HEK293T (cell line): ENCODE measurements around the gene RAD17.

Experiments
- CTCF ChIA-PET: fragments of 350-600 bp; formaldehyde crosslinking; extraction: SDS; loops from one replicate; lab custom pipeline; 2021; ENCODE audit warnings: antibody characterized with exemption, inconsistent platforms; lab: Yijun Ruan, JAX
- POLR2A ChIA-PET: fragments of 350-600 bp; formaldehyde crosslinking; extraction: SDS; loops from one replicate; lab custom pipeline; 2020; ENCODE audit warnings: antibody characterized with exemption, inconsistent platforms; lab: Yijun Ruan, JAX
- DNase-seq: peaks from one replicate; pipeline ENCODE4 v3.0.0; 2012; ENCODE audit warnings: mixed read lengths; ENCODE audit errors: extremely low spot score
- ARNT ChIP-seq: fragments of 450-650 bp; IDR thresholded peaks from 2 replicates; pipeline ENCODE4 v1.6.1; 2017; ENCODE audit warnings: mild to moderate bottlenecking
- BHLHE40 ChIP-seq: fragments of 450-650 bp; IDR thresholded peaks from 2 replicates; pipeline ENCODE4 v1.6.1; 2016; ENCODE audit warnings: mild to moderate bottlenecking, moderate library complexity, borderline replicate concordance
- CTBP1 ChIP-seq: fragments of 450-650 bp; IDR thresholded peaks from 2 replicates; pipeline ENCODE4 v1.6.1; 2016; ENCODE audit warnings: borderline replicate concordance
- ELF4 ChIP-seq: fragments of 450-650 bp; IDR thresholded peaks from 2 replicates; pipeline ENCODE4 v1.6.1; 2017; ENCODE audit warnings: antibody characterized with exemption
- FOXA1 ChIP-seq: fragments of 450-650 bp; IDR thresholded peaks from 2 replicates; pipeline ENCODE4 v1.6.1; 2016; ENCODE audit warnings: mild to moderate bottlenecking
- FOXK2 ChIP-seq: fragments of 450-650 bp; IDR thresholded peaks from 2 replicates; pipeline ENCODE4 v1.6.1; 2016; ENCODE audit warnings: mild to moderate bottlenecking
- FOXM1 ChIP-seq: fragments of 450-650 bp; IDR thresholded peaks from 2 replicates; pipeline ENCODE4 v1.6.1; 2017; ENCODE audit warnings: mild to moderate bottlenecking, borderline replicate concordance
- HDGF ChIP-seq: fragments of 450-650 bp; IDR thresholded peaks from 2 replicates; pipeline ENCODE4 v1.6.1; 2017; ENCODE audit warnings: antibody characterized with exemption, borderline replicate concordance
- L3MBTL2 ChIP-seq: fragments of 450-650 bp; conservative IDR thresholded peaks from 2 replicates; pipeline ENCODE4 v1.6.1; 2016; ENCODE audit warnings: mild to moderate bottlenecking
- LEF1 ChIP-seq: fragments of 450-650 bp; IDR thresholded peaks from 2 replicates; pipeline ENCODE4 v1.6.1; 2017; ENCODE audit warnings: mild to moderate bottlenecking, borderline replicate concordance
- NFRKB ChIP-seq: fragments of 450-650 bp; IDR thresholded peaks from 2 replicates; pipeline ENCODE4 v1.6.1; 2016; ENCODE audit warnings: mild to moderate bottlenecking, moderate library complexity
- PKNOX1 ChIP-seq: fragments of 450-650 bp; IDR thresholded peaks from 2 replicates; pipeline ENCODE4 v1.6.1; 2016
- SP1 ChIP-seq: fragments of 450-650 bp; IDR thresholded peaks from 2 replicates; pipeline ENCODE4 v1.6.1; 2017
- SUZ12 ChIP-seq: fragments of 450-650 bp; IDR thresholded peaks from 2 replicates; pipeline ENCODE4 v1.6.1; 2016; ENCODE audit warnings: mild to moderate bottlenecking
- TARDBP ChIP-seq: fragments of 450-650 bp; IDR thresholded peaks from 2 replicates; pipeline ENCODE4 v1.6.1; 2016
- ZNF384 ChIP-seq: fragments of 450-650 bp; IDR thresholded peaks from 2 replicates; pipeline ENCODE4 v1.6.1; 2016

RAD17 gene

DNA sequence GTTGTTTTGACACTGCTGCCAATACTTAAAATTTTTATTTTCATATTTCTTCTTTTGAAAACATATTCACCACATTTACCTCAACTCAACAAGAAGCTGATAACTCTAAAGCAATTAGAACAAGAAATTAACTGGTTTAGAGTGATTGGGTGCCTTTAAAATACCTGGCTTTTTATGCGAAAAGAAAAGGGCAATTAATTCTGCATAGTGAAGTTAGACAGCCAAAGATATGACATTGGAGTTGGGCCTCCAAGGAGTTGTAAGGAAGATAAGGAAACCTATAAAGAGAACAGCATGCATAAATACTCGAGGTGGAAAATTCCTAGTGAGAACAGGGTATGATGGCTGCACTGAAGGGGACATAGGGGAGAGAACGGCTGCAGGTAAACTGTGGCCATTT lies 9.9 kb upstream of the RAD17 start:
- TF ChIP-seq LEF1 (no peak), NFRKB (no peak), FOXM1 (no peak), TARDBP (no peak), L3MBTL2 (no peak)
- CTCF ChIA-PET: no interaction called here
- POLR2A ChIA-PET: interaction anchor here (1.0 kb wide), 1 partner anchor 27 kb away, joined by 5 read pairs; the partner anchor contains the start of gene CCDC125
- no peak for DNase-seq

DNA sequence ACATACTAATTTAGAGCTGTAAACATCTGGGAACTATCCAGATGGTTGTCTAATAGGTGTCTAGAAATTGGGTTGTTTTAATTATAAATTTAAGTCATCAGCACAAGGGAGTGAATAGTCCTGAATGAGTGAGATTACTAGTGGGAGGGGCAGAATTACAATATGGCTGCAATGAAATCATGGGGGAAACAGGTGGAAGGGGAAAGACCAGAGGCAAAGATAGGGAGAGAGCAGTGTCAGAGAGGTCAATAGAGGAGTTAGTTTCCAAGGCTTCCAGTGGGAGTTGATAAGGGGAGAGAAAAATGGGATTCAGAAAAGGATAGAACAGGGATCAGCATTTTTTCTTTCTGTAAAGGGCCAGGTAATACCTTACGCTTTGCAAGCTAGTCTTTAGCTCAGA lies 9.2 kb upstream of the RAD17 start:
- TF ChIP-seq NFRKB (no peak), LEF1 (no peak), ELF4 (no peak), TARDBP (no peak), BHLHE40 (no peak), HDGF (no peak), FOXM1 (no peak), FOXA1 (no peak), FOXK2 (no peak), CTBP1 (no peak), ZNF384 (no peak), L3MBTL2 (no peak), SUZ12 (no peak), PKNOX1 (no peak)
- DNase-seq: no peak
- POLR2A ChIA-PET: interaction anchor here (1.0 kb wide), 1 partner anchor 28 kb away, joined by 5 read pairs; the partner anchor contains the start of gene CCDC125
- CTCF ChIA-PET: no interaction called here

GRCh38 chr5:69364414-69364813 lies 5.2 kb upstream of the RAD17 start:
- TF ChIP-seq TARDBP (no peak), ELF4 (no peak), BHLHE40 (no peak), HDGF (no peak), FOXA1 (no peak), LEF1 (no peak), PKNOX1 (peak; percentile 19; the same call in 1 of the 2 replicates)
- CTCF ChIA-PET: no interaction called here
- DNase-seq: peak; percentile 28
- POLR2A ChIA-PET: no interaction called here

- no peak for DNase-seq
- TF ChIP-seq ZNF384 (no peak), SP1 (no peak), FOXK2 (no peak), LEF1 (no peak), ARNT (no peak), FOXA1 (no peak), BHLHE40 (no peak), L3MBTL2 (no peak), SUZ12 (no peak), ELF4 (no peak), TARDBP (no peak), FOXM1 (no peak), CTBP1 (no peak), NFRKB (no peak), HDGF (no peak), PKNOX1 (no peak)
- CTCF ChIA-PET: no interaction called here
- POLR2A ChIA-PET: no interaction called here
These were observed 4.8 kb upstream of the RAD17 start for GRCh38 chr5:69364850-69365249.

- no peak for DNase-seq
- TF ChIP-seq FOXA1 (no peak), FOXK2 (no peak), ELF4 (no peak), TARDBP (no peak), CTBP1 (no peak), LEF1 (no peak), FOXM1 (no peak), NFRKB (no peak), ARNT (no peak), PKNOX1 (no peak), L3MBTL2 (no peak), HDGF (no peak), SP1 (no peak), ZNF384 (no peak), SUZ12 (no peak), BHLHE40 (no peak)
- ChIA-PET CTCF (interaction anchor here (0.9 kb wide), 1 partner anchor 159 kb away, joined by 3 read pairs; no protein-coding TSS in a partner anchor), POLR2A (no interaction called here)
These were observed 1.8 kb upstream of the RAD17 start for GRCh38 chr5:69367697-69368279.
